Panc1 (cell line): ENCODE measurements around the gene LAMP5. TPM values are rescaled to one million over a fixed set of nuclear protein-coding genes. Genes with fewer than 3 reads are reported as not detected.

Experiments
- ATAC-seq: fragments of 200-7000 bp; cut with Tn5 transposase; 2 replicates; pipeline ENCODE4 v1.9.1; 2020; ENCODE audit warnings: mild to moderate bottlenecking, moderate library complexity
- BruUV-seq: library from RNA; stranded (reverse); fragments of 400-500 nt; replicated peaks from 2 replicates; lab custom pipeline; 2021; lab: Mats Ljungman, UMichigan
- CTCF ChIA-PET: fragments of 300-600 bp; sonication (Branson Sonifier 250); formaldehyde crosslinking; loops from one replicate; lab custom pipeline; 2022; ENCODE audit warnings: antibody characterized with exemption; lab: Charles Lee
- POLR2A ChIA-PET: fragments of 300-600 bp; sonication (Branson Sonifier 250); formaldehyde crosslinking; loops from one replicate; lab custom pipeline; 2022; ENCODE audit warnings: antibody characterized with exemption; lab: Charles Lee
- DNase-seq: peaks from one replicate; pipeline ENCODE4 v3.0.0-alpha.2; 2010; ENCODE audit warnings: low read depth, low spot score
- H3K27ac ChIP-seq: 2 replicates; pipeline ENCODE4 v1.5.1; 2011; ENCODE audit warnings: mild to moderate bottlenecking, low read length, inconsistent platforms
- H3K27me3 ChIP-seq: fragments of 200-500 bp; sonication (Bioruptor generic); 2 replicates; pipeline ENCODE4 v1.6.0; 2014; ENCODE audit warnings: low read length, inconsistent platforms; ENCODE audit not compliant: control insufficient read depth, insufficient read depth
- H3K36me3 ChIP-seq: fragments of 200-500 bp; sonication (Bioruptor generic); 2 replicates; pipeline ENCODE4 v1.5.1; 2014; ENCODE audit warnings: inconsistent platforms, mild to moderate bottlenecking, low read length, moderate library complexity; ENCODE audit not compliant: control insufficient read depth, insufficient read depth
- H3K4me1 ChIP-seq: 2 replicates; pipeline ENCODE4 v1.5.1; 2011; ENCODE audit warnings: inconsistent platforms, mild to moderate bottlenecking, low read length, moderate library complexity; ENCODE audit not compliant: control insufficient read depth, insufficient read depth
- H3K4me3 ChIP-seq, 2 experiments: 2 replicates each; pipeline ENCODE4 v1.5.1; 2011 to 2012; ENCODE audit warnings: low read depth in 2 of 2, low read length in 2 of 2, mild to moderate bottlenecking in 2 of 2, inconsistent platforms in 1 of 2, moderate library complexity in 1 of 2
- H3K9me3 ChIP-seq: fragments of 200-500 bp; sonication (Bioruptor generic); 2 replicates; pipeline ENCODE4 v1.5.1; 2014; ENCODE audit warnings: low read depth, mild to moderate bottlenecking, inconsistent platforms, low read length, moderate library complexity; ENCODE audit not compliant: control insufficient read depth, insufficient read depth
- CTCF ChIP-seq: fragments of 450-650 bp; IDR thresholded peaks from 2 replicates; pipeline ENCODE4 v1.5.1; 2017; ENCODE audit warnings: mild to moderate bottlenecking
- POLR2AphosphoS5 ChIP-seq: IDR thresholded peaks from 2 replicates; pipeline ENCODE4 v1.6.1; 2012; ENCODE audit warnings: mild to moderate bottlenecking, low read depth, low read length, moderate library complexity
- REST ChIP-seq, 2 experiments: IDR thresholded peaks; 2 replicates each; pipeline ENCODE4 v1.6.1; 2011 to 2012; ENCODE audit warnings: low read depth in 2 of 2, control low read depth in 1 of 2, low read length in 1 of 2, mild to moderate bottlenecking in 1 of 2, moderate library complexity in 1 of 2; ENCODE audit not compliant: insufficient read depth in 1 of 2
- SIN3A ChIP-seq: IDR thresholded peaks from 2 replicates; pipeline ENCODE4 v1.6.1; 2012; ENCODE audit warnings: low read depth, mild to moderate bottlenecking, low read length, moderate library complexity, borderline replicate concordance; ENCODE audit not compliant: insufficient read depth
- TCF7L2 ChIP-seq: IDR thresholded peaks from 2 replicates; pipeline ENCODE4 v1.6.1; 2011; ENCODE audit warnings: mild to moderate bottlenecking, low read depth, low read length, inconsistent platforms
- in situ Hi-C: cut with HindIII; loops from 2 replicates; pipeline ENCODE4 v1.10.0; 2016; ENCODE audit warnings: low sequenced_read_pairs, low pct_unique_long_range_greater_than_20kb
- intact Hi-C: fragments of 100-400 bp; cut with micrococcal nuclease; formaldehyde crosslinking; loops from one replicate; pipeline ENCODE4 v1.10.0; 2022; ENCODE audit not compliant: unreplicated experiment
- total RNA-seq: library from RNA; stranded (reverse); gene quantifications from one replicate; pipeline ENCODE4 v1.2.1, GENCODE V29; 2021; ENCODE audit not compliant: unreplicated experiment

LAMP5 gene
- total RNA-seq, 1 experiment from 2014 or later, result not detected

- CTCF ChIA-PET, result no interaction called here
- Histone ChIP-seq H3K9me3 (no peaks in the 10 kb centered on the region), H3K27me3 (no peaks in the 10 kb centered on the region), H3K4me3 (no peak overlapping the region), H3K27ac (no peak overlapping the region), H3K36me3 (no peaks in the 10 kb centered on the region), H3K4me1 (no peaks in the 10 kb centered on the region)
- no peak for ATAC-seq
- POLR2A ChIA-PET, result no interaction called here
- no peak for DNase-seq
- TF ChIP-seq POLR2AphosphoS5 (no peak), CTCF (no peak), TCF7L2 (no peak)
- intact Hi-C loops (no loop called here), in situ Hi-C loops (no loop called here)
- no TSS peak for BruUV-seq
These were observed 43.0 kb downstream of the LAMP5 start for GRCh38 chr20:9557411-9557810.

GRCh38 chr20:9565910-9566550 is 51.6 kb downstream of the LAMP5 start:
- TF ChIP-seq TCF7L2, result no peak
- no peak for TF ChIP-seq POLR2AphosphoS5
- TF ChIP-seq CTCF, result no peak
- TF ChIP-seq REST (IDR thresholded peaks at IDR 0.05; ENCODE audit: insufficient read depth in 1 of 2, low read depth in 2 of 2, low read length in 1 of 2), result no peak
- no peak for TF ChIP-seq SIN3A
- Histone ChIP-seq H3K27ac (no peak overlapping the region), H3K4me1 (no peaks in the 10 kb centered on the region), H3K27me3 (no peaks in the 10 kb centered on the region), H3K9me3 (no peaks in the 10 kb centered on the region), H3K4me3 (no peak overlapping the region), H3K36me3 (no peaks in the 10 kb centered on the region)
- BruUV-seq, result no TSS peak
- no peak for DNase-seq
- ChIA-PET CTCF (no interaction called here), POLR2A (no interaction called here)
- in situ Hi-C loops, result no loop called here
- intact Hi-C loops, result no loop called here
- no peak for ATAC-seq
